GM10248 (cell line): ENCODE data around the gene TARM1.

Experiments
- CTCF ChIA-PET: fragments of 300-600 bp; sonication (Branson Sonifier 250); formaldehyde crosslinking; extraction: SDS; loops from one replicate; lab custom pipeline; 2021; ENCODE audit warnings: antibody characterized with exemption; lab: Yijun Ruan, JAX
- POLR2A ChIA-PET: fragments of 350-650 bp; sonication (Branson Sonifier 250); formaldehyde crosslinking; extraction: SDS; loops from one replicate; lab custom pipeline; 2020; ENCODE audit warnings: antibody characterized with exemption; lab: Yijun Ruan, JAX
- DNase-seq: peaks from one replicate; pipeline ENCODE4 v3.0.0; 2012; ENCODE audit errors: extremely low spot score
- CTCF ChIP-seq: IDR thresholded peaks from 2 replicates; pipeline ENCODE4 v1.5.1; 2012; ENCODE audit warnings: mild to moderate bottlenecking, low read depth; ENCODE audit errors: extremely low read depth, missing control alignments, control extremely low read depth

Gene TARM1

DNA sequence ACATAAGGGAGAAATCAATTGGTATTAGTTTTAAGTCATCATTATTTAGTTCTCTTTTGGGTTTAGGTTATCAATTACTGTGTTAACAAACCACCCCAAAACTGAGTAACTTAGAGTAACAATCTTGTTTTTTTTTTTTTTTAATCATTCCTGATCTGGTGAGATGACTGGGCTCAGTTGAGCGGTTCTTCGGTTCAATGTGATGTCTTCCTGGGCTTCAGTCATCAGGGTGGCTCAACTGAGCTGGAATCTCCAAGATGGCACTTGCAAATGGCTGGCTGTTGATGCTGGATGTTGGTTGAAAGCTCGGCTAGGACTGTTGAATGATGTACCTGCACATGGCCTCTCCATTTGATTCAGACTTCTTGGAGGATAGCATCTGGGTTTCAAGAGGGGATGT is 3.2 kb upstream of the TARM1 start:
- no peak for DNase-seq
- POLR2A ChIA-PET = no interaction called here
- no peak for TF ChIP-seq CTCF
- CTCF ChIA-PET = interaction anchor here (1.3 kb wide), 1 partner anchor 54 kb away, joined by 4 read pairs; no protein-coding TSS in a partner anchor

DNA sequence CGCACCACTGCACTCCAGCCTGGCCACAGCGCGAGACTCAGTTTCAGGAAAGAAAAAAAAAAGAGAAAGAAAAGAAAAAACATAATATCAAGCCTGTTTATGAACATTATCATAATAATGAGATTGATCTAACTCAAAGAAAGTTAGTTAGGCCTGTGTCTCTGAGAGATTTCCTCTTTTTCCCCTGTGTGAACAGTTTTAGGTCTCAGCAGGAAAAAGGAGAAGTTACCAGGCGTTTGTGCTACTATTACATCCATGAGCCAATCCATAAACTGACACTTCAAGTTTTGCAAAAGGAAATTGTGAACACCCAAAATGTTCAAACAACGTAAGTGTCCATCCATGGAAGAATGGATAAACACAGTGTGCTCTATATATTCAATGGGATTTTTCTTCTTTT is 3.8 kb downstream of the TARM1 start:
- ChIA-PET POLR2A (interaction anchor here (0.9 kb wide), 1 partner anchor 25 kb away, joined by 3 read pairs; no protein-coding TSS in a partner anchor), CTCF (no interaction called here)
- TF ChIP-seq CTCF = no peak
- no peak for DNase-seq

- ChIA-PET POLR2A (no interaction called here), CTCF (no interaction called here)
- TF ChIP-seq CTCF = no peak
- DNase-seq = no peak
Measured at GRCh38 chr19:54074851-54075250, 6.3 kb downstream of the TARM1 start.

DNA sequence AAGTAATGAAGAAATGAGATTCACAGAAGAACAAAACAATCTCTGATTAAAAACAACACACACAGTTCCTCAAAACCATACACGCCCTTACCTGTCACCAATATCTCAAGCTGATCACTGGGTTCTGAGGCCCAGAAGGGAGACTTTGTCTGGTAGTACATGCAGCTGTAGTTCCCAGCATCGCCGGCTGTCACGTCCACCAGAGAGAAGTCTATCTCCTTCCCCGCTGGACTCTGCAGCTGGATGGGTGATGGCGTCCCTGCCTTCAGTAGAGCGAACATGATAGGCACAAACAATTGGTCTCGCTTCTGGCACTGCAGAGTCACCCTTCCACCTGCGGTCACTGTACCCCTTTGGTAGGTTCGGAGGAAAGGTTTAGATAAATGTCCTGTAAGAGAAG is 7.3 kb downstream of the TARM1 start:
- CTCF ChIA-PET = no interaction called here
- no peak for DNase-seq
- no peak for TF ChIP-seq CTCF
- POLR2A ChIA-PET = no interaction called here

DNA sequence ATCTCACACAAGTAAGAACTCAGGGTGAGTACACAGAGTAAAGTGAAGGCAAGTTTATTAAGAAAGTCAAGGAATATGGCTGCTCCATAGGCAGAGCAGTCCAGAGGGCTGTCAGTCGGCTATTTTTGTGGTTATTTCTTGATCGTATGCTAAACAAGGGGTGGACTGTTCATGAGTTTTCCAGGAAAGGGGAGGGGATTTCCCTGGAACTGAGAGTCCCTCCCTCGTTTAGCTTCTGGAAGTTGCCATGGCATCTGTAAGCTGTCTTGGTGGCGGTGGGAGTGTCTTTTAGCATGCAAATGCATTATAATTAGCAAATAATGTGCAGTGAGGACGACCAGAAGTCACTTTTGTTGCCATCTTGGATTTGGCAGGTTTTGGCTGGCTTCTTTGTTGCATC is 11.7 kb downstream of the TARM1 start:
- ChIA-PET CTCF (no interaction called here), POLR2A (no interaction called here)

DNA sequence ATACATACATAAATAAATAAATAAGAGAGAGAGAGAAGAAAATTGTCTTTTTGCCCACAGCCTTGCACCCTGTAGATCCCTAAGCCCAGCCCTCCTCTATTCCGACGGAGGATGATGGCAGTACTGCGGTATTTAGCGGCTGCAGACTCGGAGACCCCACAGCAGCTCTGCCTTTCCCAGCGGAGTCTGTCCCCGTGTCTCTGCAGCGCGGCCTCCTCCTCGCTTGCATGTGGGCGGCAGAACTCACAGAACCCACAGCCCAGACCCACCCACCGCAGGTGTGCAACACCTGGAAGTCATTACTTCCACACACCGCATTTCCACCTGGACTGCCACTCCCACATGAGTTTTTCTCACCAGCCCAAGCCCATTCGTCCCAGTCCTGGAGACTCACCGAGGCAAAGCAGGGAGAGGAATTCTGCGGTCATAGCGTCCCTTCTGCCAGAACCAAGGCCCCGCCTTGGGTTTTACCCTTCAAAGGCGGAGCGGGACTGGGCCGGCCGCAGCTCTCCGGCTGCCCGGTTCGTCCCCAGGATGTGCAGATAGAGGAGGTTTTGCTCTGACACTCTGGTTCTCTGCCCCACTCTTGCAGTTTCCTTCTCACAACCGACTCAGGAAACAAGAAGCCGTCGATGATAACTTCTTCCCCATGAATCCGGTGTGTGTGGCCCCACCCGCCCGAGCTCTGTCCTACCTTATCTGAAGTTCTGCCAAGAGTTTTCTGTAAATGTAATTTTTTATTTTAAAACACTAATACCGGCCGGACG is 17.6 kb downstream of the TARM1 start, which contains the start of gene VSTM1:
TSS of gene VSTM1 (minus strand) at position 548 of the 767 bp plus-strand sequence. CDS start at position 428, 120 bp downstream.
- no peak for TF ChIP-seq CTCF
- ChIA-PET CTCF (no interaction called here), POLR2A (no interaction called here)
- no peak for DNase-seq

More for the DNA sequence above, 11.7 kb downstream of the TARM1 start:
- TF ChIP-seq CTCF = no peak
- DNase-seq = no peak
